ENCODE results near the gene TRERF1.

TRERF1 gene

GRCh38 chr6:42411406-42411805 is 40.3 kb downstream of the TRERF1 start (continued):
- no peak for TF ChIP-seq ZNF664 (tag by site-specific recombination; IDR thresholded peaks at IDR 0.05)

DNA sequence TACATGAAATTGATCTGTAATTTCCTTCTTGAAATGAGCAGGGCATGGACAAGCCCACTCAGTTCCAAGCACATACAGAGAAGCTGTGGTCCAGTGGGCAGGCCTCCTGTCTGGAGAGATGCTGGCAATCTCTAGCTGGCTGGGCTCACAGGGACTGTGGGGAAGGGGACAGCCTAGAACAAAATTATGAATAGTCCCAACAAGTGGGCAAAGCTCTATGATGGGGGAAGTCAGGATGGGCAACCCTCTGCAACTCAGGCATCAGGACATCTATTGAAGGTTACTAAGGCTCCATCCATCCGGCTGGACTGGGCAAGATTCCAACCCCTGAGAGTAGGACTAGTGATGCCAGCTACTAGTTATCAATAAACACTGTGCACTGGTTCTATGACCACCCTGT is 40.9 kb downstream of the TRERF1 start:
- Histone ChIP-seq H3K4me3 (ENCODE audit: low read depth, low read length) (no peak overlapping the region), H3K36me3 (ENCODE audit: control insufficient read depth in 2 of 2, insufficient read depth in 1 of 2, low read length in 2 of 2) (no peaks in the 10 kb centered on the region), H3K9me3 (ENCODE audit: control insufficient read depth, insufficient read depth, low read depth, low read length) (no peaks in the 10 kb centered on the region), H3K4me1 (ENCODE audit: control insufficient read depth, insufficient read depth, low read length) (peaks cover 6% of the 10 kb centered on the region; the same call in 1 of the 2 replicates), H3K27ac (ENCODE audit: extremely low read depth, low read depth, low read length) (no peak overlapping the region)
- ChIA-PET POLR2A (no interaction called here), CTCF (interaction anchor here (0.7 kb wide), 1 partner anchor 145 kb away, joined by 3 read pairs; no protein-coding TSS in a partner anchor)
- no peak for TF ChIP-seq ZBTB20 (tag by site-specific recombination; IDR thresholded peaks at IDR 0.05)
- no peak for TF ChIP-seq KLF7 (tag by site-specific recombination; IDR thresholded peaks at IDR 0.05; ENCODE audit: borderline replicate concordance)
- TF ChIP-seq, protein P1, sequence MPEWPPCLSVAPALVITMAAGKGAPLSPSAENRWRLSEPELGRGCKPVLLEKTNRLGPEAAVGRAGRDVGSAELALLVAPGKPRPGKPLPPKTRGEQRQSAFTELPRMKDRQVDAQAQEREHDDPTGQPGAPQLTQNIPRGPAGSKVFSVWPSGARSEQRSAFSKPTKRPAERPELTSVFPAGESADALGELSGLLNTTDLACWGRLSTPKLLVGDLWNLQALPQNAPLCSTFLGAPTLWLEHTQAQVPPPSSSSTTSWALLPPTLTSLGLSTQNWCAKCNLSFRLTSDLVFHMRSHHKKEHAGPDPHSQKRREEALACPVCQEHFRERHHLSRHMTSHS (tag by site-specific recombination; IDR thresholded peaks at IDR 0.05) = no peak
- TF ChIP-seq, protein P2, sequence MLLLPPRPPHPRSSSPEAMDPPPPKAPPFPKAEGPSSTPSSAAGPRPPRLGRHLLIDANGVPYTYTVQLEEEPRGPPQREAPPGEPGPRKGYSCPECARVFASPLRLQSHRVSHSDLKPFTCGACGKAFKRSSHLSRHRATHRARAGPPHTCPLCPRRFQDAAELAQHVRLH (tag by site-specific recombination; IDR thresholded peaks at IDR 0.05) = no peak
- no peak for TF ChIP-seq ZNF274 (IDR thresholded peaks at IDR 0.05; ENCODE audit: low read length)
- TF ChIP-seq ZNF274 (tag by site-specific recombination; IDR thresholded peaks at IDR 0.05; ENCODE audit: borderline replicate concordance) = no peak
- no peak for TF ChIP-seq ZSCAN18 (tag by site-specific recombination; IDR thresholded peaks at IDR 0.05)
- TF ChIP-seq ZBTB17 (tag by site-specific recombination; IDR thresholded peaks at IDR 0.05) = no peak
- TF ChIP-seq, protein P3, sequence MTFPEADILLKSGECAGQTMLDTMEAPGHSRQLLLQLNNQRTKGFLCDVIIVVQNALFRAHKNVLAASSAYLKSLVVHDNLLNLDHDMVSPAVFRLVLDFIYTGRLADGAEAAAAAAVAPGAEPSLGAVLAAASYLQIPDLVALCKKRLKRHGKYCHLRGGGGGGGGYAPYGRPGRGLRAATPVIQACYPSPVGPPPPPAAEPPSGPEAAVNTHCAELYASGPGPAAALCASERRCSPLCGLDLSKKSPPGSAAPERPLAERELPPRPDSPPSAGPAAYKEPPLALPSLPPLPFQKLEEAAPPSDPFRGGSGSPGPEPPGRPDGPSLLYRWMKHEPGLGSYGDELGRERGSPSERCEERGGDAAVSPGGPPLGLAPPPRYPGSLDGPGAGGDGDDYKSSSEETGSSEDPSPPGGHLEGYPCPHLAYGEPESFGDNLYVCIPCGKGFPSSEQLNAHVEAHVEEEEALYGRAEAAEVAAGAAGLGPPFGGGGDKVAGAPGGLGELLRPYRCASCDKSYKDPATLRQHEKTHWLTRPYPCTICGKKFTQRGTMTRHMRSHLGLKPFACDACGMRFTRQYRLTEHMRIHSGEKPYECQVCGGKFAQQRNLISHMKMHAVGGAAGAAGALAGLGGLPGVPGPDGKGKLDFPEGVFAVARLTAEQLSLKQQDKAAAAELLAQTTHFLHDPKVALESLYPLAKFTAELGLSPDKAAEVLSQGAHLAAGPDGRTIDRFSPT (tag by site-specific recombination; IDR thresholded peaks at IDR 0.05) = no peak
- TF ChIP-seq ZNF837 (tag by site-specific recombination; IDR thresholded peaks at IDR 0.05) = no peak
- no peak for TF ChIP-seq KLF8 (tag by site-specific recombination; IDR thresholded peaks at IDR 0.05)
- TF ChIP-seq ZNF292 (tag by site-specific recombination; IDR thresholded peaks at IDR 0.05; ENCODE audit: borderline replicate concordance, low read depth) = no peak

DNA sequence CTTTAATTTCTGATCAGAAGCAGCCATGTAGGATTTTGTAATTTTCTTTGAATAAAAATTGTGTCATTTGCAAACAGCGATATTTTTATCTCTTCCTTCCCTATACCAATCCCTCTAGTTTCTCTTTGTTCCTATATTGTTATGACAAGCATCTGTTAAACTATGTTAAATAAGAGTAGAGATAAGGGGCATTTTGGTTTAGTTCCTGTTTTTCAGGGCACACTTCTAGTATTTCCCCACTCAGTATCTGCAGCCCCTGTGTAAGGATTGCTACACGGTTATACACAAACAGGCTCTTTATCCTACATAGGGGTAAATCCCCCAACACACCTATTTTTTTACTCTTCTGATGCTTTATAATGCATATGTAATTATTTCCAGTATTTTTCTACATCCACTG is 42.1 kb downstream of the TRERF1 start:
- ChIA-PET POLR2A (no interaction called here), CTCF (interaction anchor here (0.6 kb wide), 1 partner anchor 122 kb away, joined by 3 read pairs; no protein-coding TSS in a partner anchor)
- peaks cover 6% of the 10 kb centered on the region; the same call in 1 of the 2 replicates for H3K4me1 ChIP-seq (ENCODE audit: control insufficient read depth, insufficient read depth, low read length)
- H3K36me3 ChIP-seq (ENCODE audit: control insufficient read depth in 2 of 2, insufficient read depth in 1 of 2, low read length in 2 of 2) = no peaks in the 10 kb centered on the region
- no peak overlapping the region for H3K4me3 ChIP-seq (ENCODE audit: low read depth, low read length)
- H3K9me3 ChIP-seq (ENCODE audit: control insufficient read depth, insufficient read depth, low read depth, low read length) = no peaks in the 10 kb centered on the region
- no peak overlapping the region for H3K27ac ChIP-seq (ENCODE audit: extremely low read depth, low read depth, low read length)
- no peak for TF ChIP-seq ZNF169 (tag by site-specific recombination; IDR thresholded peaks at IDR 0.05)
- no peak for TF ChIP-seq ZNF830 (tag by site-specific recombination; IDR thresholded peaks at IDR 0.05; ENCODE audit: low read depth)
- no peak for TF ChIP-seq ZFHX2 (tag by site-specific recombination; conservative IDR thresholded peaks at IDR 0.05)
- TF ChIP-seq ZFP37 (tag by site-specific recombination; IDR thresholded peaks at IDR 0.05) = no peak
- TF ChIP-seq ZSCAN4 (tag by site-specific recombination; IDR thresholded peaks at IDR 0.05) = no peak
- TF ChIP-seq ZNF626 (tag by site-specific recombination; IDR thresholded peaks at IDR 0.05) = no peak
- TF ChIP-seq GLI2 (tag by site-specific recombination; IDR thresholded peaks at IDR 0.05; ENCODE audit: borderline replicate concordance, low read depth) = no peak
- TF ChIP-seq ZIC2 (tag by site-specific recombination; IDR thresholded peaks at IDR 0.05) = no peak
